H1 (cell line): ENCODE results near the gene DTX2. TPM values are rescaled to one million over a fixed set of nuclear protein-coding genes. Genes with fewer than 3 reads are reported as not detected.
"Not testable (repeated sequence)": the region's sequence is repeated elsewhere in the genome, so short reads cannot be mapped to it uniquely, and the experiment has no call there.

Source experiments
- CTCF ChIA-PET: fragments of 300-600 bp; sonication (Branson Sonifier 250); formaldehyde crosslinking; loops from one replicate; lab custom pipeline; 2021; ENCODE audit not compliant: partially characterized antibody; lab: Charles Lee
- POLR2A ChIA-PET: fragments of 300-600 bp; sonication (Branson Sonifier 250); formaldehyde crosslinking; loops from one replicate; lab custom pipeline; 2021; ENCODE audit warnings: inconsistent platforms; ENCODE audit not compliant: partially characterized antibody; lab: Charles Lee
- DNase-seq, 2 experiments: peaks; one replicate each; pipeline versions ENCODE4 v3.0.0 to v3.0.0-alpha.2; 2010 to 2022; ENCODE audit warnings: low spot score in 2 of 2, low read depth in 1 of 2, mixed read lengths in 1 of 2
- FAIRE-seq: peaks from 2 replicates; lab custom pipeline; 2011; peaks lifted over from hg19 to GRCh38; lab: Jason Lieb, UNC
- H2AFZ ChIP-seq: 2 replicates; pipeline ENCODE4 v1.8.1; 2012; ENCODE audit warnings: low read length, inconsistent platforms
- H2AK5ac ChIP-seq: 2 replicates; pipeline ENCODE4 v1.6.1; 2013; ENCODE audit warnings: low read depth, low read length
- H2BK120ac ChIP-seq: replicated peaks from 2 replicates; pipeline ENCODE3; 2013; ENCODE audit warnings: low read depth, low read length, inconsistent platforms
- H2BK12ac ChIP-seq: 2 replicates; pipeline ENCODE4 v1.6.1; 2013; ENCODE audit warnings: low read depth, low read length
- H2BK15ac ChIP-seq: 2 replicates; pipeline ENCODE4 v1.6.1; 2013; ENCODE audit warnings: low read length
- H2BK20ac ChIP-seq: 2 replicates; pipeline ENCODE4 v1.6.1; 2013; ENCODE audit warnings: low read length
- H2BK5ac ChIP-seq: 2 replicates; pipeline ENCODE4 v1.6.1; 2013; ENCODE audit warnings: low read depth, low read length
- H3K14ac ChIP-seq: 2 replicates; pipeline ENCODE4 v1.6.1; 2013; ENCODE audit warnings: inconsistent platforms; ENCODE audit not compliant: insufficient read length
- H3K18ac ChIP-seq: 2 replicates; pipeline ENCODE4 v1.6.1; 2013; ENCODE audit warnings: low read length; ENCODE audit errors: extremely low read depth
- H3K23ac ChIP-seq: 2 replicates; pipeline ENCODE4 v1.6.1; 2013; ENCODE audit warnings: inconsistent platforms; ENCODE audit not compliant: insufficient read length
- H3K23me2 ChIP-seq: 2 replicates; pipeline ENCODE4 v1.6.1; 2013; ENCODE audit warnings: low read depth, low read length
- H3K27ac ChIP-seq: 2 replicates; pipeline ENCODE4 v1.6.1; 2011; ENCODE audit warnings: low read depth, low read length, inconsistent platforms
- H3K27me3 ChIP-seq, 4 experiments: replicated peaks in 1 of 4; 1 replicate in 1 of 4; 2 replicates in 3 of 4; pipeline versions ENCODE4 v1.6.1 to v1.8.1; 2011 to 2013; ENCODE audit warnings: low read length in 3 of 4, mild to moderate bottlenecking in 3 of 4, inconsistent platforms in 2 of 4, mixed read lengths in 2 of 4, moderate library complexity in 1 of 4; ENCODE audit not compliant: control insufficient read depth in 3 of 4, insufficient read depth in 3 of 4; ENCODE audit errors: extremely low read depth in 1 of 4
- H3K36me3 ChIP-seq, 4 experiments: 2 replicates each; pipeline versions ENCODE4 v1.6.1 to v1.8.1; 2011 to 2013; ENCODE audit warnings: mild to moderate bottlenecking in 4 of 4, low read length in 3 of 4, moderate library complexity in 2 of 4, control low read depth in 1 of 4, inconsistent platforms in 1 of 4; ENCODE audit not compliant: insufficient read depth in 4 of 4, control insufficient read depth in 2 of 4
- H3K4ac ChIP-seq: replicated peaks from 2 replicates; pipeline ENCODE3; 2013; ENCODE audit warnings: low read length, low read depth, mixed read lengths, inconsistent platforms; ENCODE audit not compliant: insufficient read length
- H3K4me1 ChIP-seq, 4 experiments: replicated peaks in 1 of 4; 1 replicate in 1 of 4; 2 replicates in 3 of 4; pipeline versions ENCODE4 v1.6.1 to v1.8.1; 2011 to 2013; ENCODE audit warnings: low read length in 3 of 4, inconsistent platforms in 2 of 4, mixed read lengths in 1 of 4; ENCODE audit not compliant: insufficient read depth in 4 of 4, control insufficient read depth in 3 of 4
- H3K4me2 ChIP-seq, 2 experiments: 2 replicates each; pipeline versions ENCODE4 v1.6.1 to v1.8.1; 2011 to 2013; ENCODE audit warnings: low read depth in 2 of 2, low read length in 2 of 2, control low read depth in 1 of 2, inconsistent platforms in 1 of 2, mild to moderate bottlenecking in 1 of 2; ENCODE audit not compliant: insufficient read depth in 1 of 2
- H3K4me3 ChIP-seq, 4 experiments: fragments of 200-600, 300-600 bp in 1 of 4; sonication (generic), shearing (Covaris generic), sonication (Bioruptor Twin) in 1 of 4; 2 replicates each; pipeline versions ENCODE4 v1.5.1 to v1.8.1; 2011 to 2016; ENCODE audit warnings: low read length in 4 of 4, low read depth in 3 of 4, control low read depth in 2 of 4, inconsistent platforms in 2 of 4, mild to moderate bottlenecking in 2 of 4, mixed read lengths in 1 of 4, moderate library complexity in 1 of 4; ENCODE audit not compliant: insufficient read depth in 2 of 4; ENCODE audit errors: extremely low read depth in 1 of 4
- H3K56ac ChIP-seq: replicated peaks from 2 replicates; pipeline ENCODE3; 2013; ENCODE audit warnings: low read depth, mild to moderate bottlenecking, mixed read lengths, low read length, inconsistent platforms; ENCODE audit not compliant: insufficient read length
- H3K79me1 ChIP-seq: 2 replicates; pipeline ENCODE4 v1.6.1; 2013; ENCODE audit warnings: low read depth, low read length, control low read depth
- H3K79me2 ChIP-seq, 2 experiments: 2 replicates each; pipeline versions ENCODE4 v1.6.1 to v1.8.1; 2012 to 2013; ENCODE audit warnings: low read length in 2 of 2, mild to moderate bottlenecking in 2 of 2, inconsistent platforms in 1 of 2; ENCODE audit not compliant: insufficient read depth in 2 of 2, control insufficient read depth in 1 of 2
- H3K9ac ChIP-seq, 4 experiments: replicated peaks in 1 of 4; 1 replicate in 1 of 4; 2 replicates in 3 of 4; pipeline versions ENCODE4 v1.6.1 to v1.8.1; 2011 to 2013; ENCODE audit warnings: low read depth in 3 of 4, low read length in 3 of 4, control low read depth in 2 of 4, mild to moderate bottlenecking in 2 of 4, moderate library complexity in 2 of 4, inconsistent platforms in 1 of 4; ENCODE audit errors: extremely low read depth in 1 of 4
- H3K9me3 ChIP-seq, 2 experiments: 2 replicates each; pipeline versions ENCODE4 v1.6.1 to v1.8.1; 2012 to 2013; ENCODE audit warnings: mild to moderate bottlenecking in 2 of 2, moderate library complexity in 2 of 2, control low read depth in 1 of 2, inconsistent platforms in 1 of 2, low read depth in 1 of 2, low read length in 1 of 2, mixed read lengths in 1 of 2; ENCODE audit not compliant: insufficient read depth in 2 of 2
- H4K20me1 ChIP-seq, 2 experiments: replicated peaks in 1 of 2; 2 replicates each; pipeline versions ENCODE3 to v1.8.1; 2011 to 2013; ENCODE audit warnings: inconsistent platforms in 2 of 2, low read length in 2 of 2, mild to moderate bottlenecking in 1 of 2; ENCODE audit not compliant: insufficient read depth in 2 of 2, control insufficient read depth in 1 of 2
- H4K5ac ChIP-seq: 2 replicates; pipeline ENCODE4 v1.6.1; 2013; ENCODE audit warnings: low read length, low read depth, mixed read lengths, inconsistent platforms; ENCODE audit not compliant: insufficient read length
- H4K8ac ChIP-seq: 2 replicates; pipeline ENCODE4 v1.8.0; 2013; ENCODE audit warnings: mild to moderate bottlenecking, moderate library complexity, low read length, inconsistent platforms; ENCODE audit not compliant: insufficient read depth; ENCODE audit errors: extremely low read depth
- H4K91ac ChIP-seq: replicated peaks from 2 replicates; pipeline ENCODE3; 2013; ENCODE audit warnings: low read length, mixed read lengths, inconsistent platforms; ENCODE audit not compliant: insufficient read length
- WGBS, 2 experiments: shearing (Covaris generic) in 1 of 2; methylation state at CpG; one replicate each; pipeline versions ENCODE4 v1.1.6 to v1.1.7; 2013 to 2015; ENCODE audit warnings: low lambda C conversion rate in 2 of 2, mixed read lengths in 2 of 2, inconsistent platforms in 1 of 2, low coverage in 1 of 2, missing lambda C conversion rate in 1 of 2; ENCODE audit not compliant: insufficient replicate concordance in 2 of 2, insufficient coverage in 1 of 2, insufficient read length in 1 of 2; ENCODE audit errors: extremely low coverage in 1 of 2, missing lambda C conversion rate in 1 of 2; 5-methylcytosine and 5-hydroxymethylcytosine counted together
- polyA plus RNA-seq, 7 experiments: library from polyadenylated mRNA; depleted of rRNA in 3 of 7; stranded (reverse) in 5 of 7; unstranded in 2 of 7; fragments of >200 nt in 5 of 7; fragments of 200-250 nt in 2 of 7; gene quantifications; 1 replicate in 5 of 7; 2 replicates in 1 of 7; 4 replicates in 1 of 7; pipeline versions ENCODE4 v1.2.1 to v1.2.3, GENCODE V29; 2011 to 2013; ENCODE audit warnings: missing spikeins in 2 of 7, mixed read lengths in 2 of 7
- total RNA-seq: library from RNA; stranded (reverse); fragmentation: NEBNext Ultra II Directional; extraction: Animal tissue kit (Norgen Biotek cat#: 25700); gene quantifications from 2 replicates; pipeline ENCODE4 v1.2.1, GENCODE V29; 2021

Gene DTX2
- total and polyA plus RNA-seq, 2 of the 8 experiments (the other 6 are each of a cell fraction or from before 2014, with no cell fraction given), result 37.4 to 59.1 TPM

GRCh38 chr7:76485822-76486610 is 24.5 kb downstream of the DTX2 start:
- H2BK12ac ChIP-seq, H3K27ac ChIP-seq, H3K23ac ChIP-seq, H2AFZ ChIP-seq, CTCF ChIA-PET, H3K79me2 ChIP-seq, H3K56ac ChIP-seq, H3K9ac ChIP-seq, H3K4me2 ChIP-seq, H2BK15ac ChIP-seq, H3K4ac ChIP-seq, H4K5ac ChIP-seq, H3K9me3 ChIP-seq, H3K23me2 ChIP-seq, H2AK5ac ChIP-seq, H4K20me1 ChIP-seq, H2BK20ac ChIP-seq, H2BK120ac ChIP-seq, H3K27me3 ChIP-seq, H4K91ac ChIP-seq, POLR2A ChIA-PET, H3K79me1 ChIP-seq, H3K4me3 ChIP-seq, H3K4me1 ChIP-seq, H3K18ac ChIP-seq, H4K8ac ChIP-seq, H3K14ac ChIP-seq, H2BK5ac ChIP-seq: not testable (repeated sequence)
- peaks cover 0 to 11% (median 3%) of the 10 kb centered on the region in 4 experiments; a peak in 2 of 8 replicates for H3K36me3 ChIP-seq
- peak; percentile 72 for FAIRE-seq
- 41% methylated on average over 5 of the region's 20 CpGs; no CpG with 5 or more reads in 1 of the 2 experiments for WGBS, 2 experiments
- peak in 1 of 2 experiments; percentile 59 for DNase-seq

DNA sequence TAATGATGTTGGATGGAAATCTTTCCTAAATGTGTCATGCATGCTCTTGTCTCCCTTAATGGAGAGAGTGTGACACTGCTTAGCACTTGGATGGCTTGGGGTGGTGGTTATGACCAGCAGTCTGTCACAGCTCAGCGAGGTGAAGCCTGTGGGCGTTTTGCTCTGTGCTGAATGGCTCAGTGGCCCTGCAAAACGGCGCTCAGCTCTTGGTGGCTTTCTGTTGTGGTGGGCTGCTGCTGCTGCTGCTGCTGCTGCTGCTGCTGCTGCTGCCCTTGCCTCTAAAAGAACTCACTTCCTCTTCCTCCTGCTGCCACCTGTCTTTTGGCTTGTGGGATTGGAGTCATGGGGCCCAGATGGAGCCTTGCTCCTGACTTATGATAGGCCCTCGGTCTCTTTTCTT is 25.1 kb downstream of the DTX2 start:
- POLR2A ChIA-PET, H3K27me3 ChIP-seq, H3K4me3 ChIP-seq, H3K4me2 ChIP-seq, H4K20me1 ChIP-seq, CTCF ChIA-PET, FAIRE-seq, H3K23me2 ChIP-seq, DNase-seq, H3K9me3 ChIP-seq, H2BK120ac ChIP-seq, H3K27ac ChIP-seq, H2AFZ ChIP-seq, H2BK15ac ChIP-seq, H4K5ac ChIP-seq, H2BK20ac ChIP-seq, H3K79me1 ChIP-seq, H3K23ac ChIP-seq, H3K79me2 ChIP-seq, H4K8ac ChIP-seq, H2BK12ac ChIP-seq, H2AK5ac ChIP-seq, H3K18ac ChIP-seq, H4K91ac ChIP-seq, H3K56ac ChIP-seq, H3K4ac ChIP-seq, H3K9ac ChIP-seq, H3K4me1 ChIP-seq, H2BK5ac ChIP-seq, H3K14ac ChIP-seq: not testable (repeated sequence)
- 100% methylated on average over 1 of the region's 5 CpGs; no CpG with 5 or more reads in 1 of the 2 experiments for WGBS, 2 experiments
- H3K36me3 ChIP-seq, result peaks cover 0 to 11% (median 3%) of the 10 kb centered on the region in 4 experiments; a peak in 2 of 8 replicates
